Liver (tissue), 9 donors: ENCODE data around the gene SPRY2. TPM values are rescaled to one million over a fixed set of nuclear protein-coding genes. Genes with fewer than 3 reads are reported as not detected.

Source experiments
- DNase-seq: peaks from one replicate; pipeline ENCODE4 v3.0.0-alpha.2; 2017; ENCODE audit warnings: low spot score
- H3K27ac ChIP-seq, 2 donors: one replicate each; pipeline ENCODE4 v1.7.0; 2013; ENCODE audit warnings: inconsistent platforms in 2 of 2, low read length in 2 of 2, control low read depth in 1 of 2, low read depth in 1 of 2, mild to moderate bottlenecking in 1 of 2
- H3K27me3 ChIP-seq, 4 donors: one replicate each; pipeline versions ENCODE4 v1.6.1 to v1.7.0; 2013; ENCODE audit warnings: low read length in 3 of 4, inconsistent platforms in 1 of 4, mild to moderate bottlenecking in 1 of 4, moderate library complexity in 1 of 4; ENCODE audit not compliant: control insufficient read depth in 4 of 4, insufficient read depth in 4 of 4
- H3K36me3 ChIP-seq, 4 donors: one replicate each; pipeline versions ENCODE4 v1.6.1 to v1.7.0; 2013; ENCODE audit warnings: low read length in 3 of 4, mild to moderate bottlenecking in 3 of 4, low read depth in 1 of 4, moderate library complexity in 1 of 4; ENCODE audit not compliant: control insufficient read depth in 4 of 4, insufficient read depth in 3 of 4
- H3K4me1 ChIP-seq, 4 donors: one replicate each; pipeline versions ENCODE4 v1.6.1 to v1.7.0; 2013; ENCODE audit warnings: low read length in 3 of 4, mild to moderate bottlenecking in 3 of 4, moderate library complexity in 1 of 4; ENCODE audit not compliant: control insufficient read depth in 4 of 4, insufficient read depth in 4 of 4
- H3K4me3 ChIP-seq, 3 donors: one replicate each; pipeline versions ENCODE4 v1.6.1 to v1.7.0; 2013; ENCODE audit warnings: low read length in 3 of 3, control low read depth in 1 of 3, low read depth in 1 of 3, mild to moderate bottlenecking in 1 of 3
- H3K9ac ChIP-seq, 2 donors: one replicate each; pipeline ENCODE4 v1.7.0; 2013; ENCODE audit warnings: low read length in 2 of 2, mild to moderate bottlenecking in 2 of 2, moderate library complexity in 2 of 2, control low read depth in 1 of 2, low read depth in 1 of 2
- H3K9me3 ChIP-seq, 4 donors: one replicate each; pipeline versions ENCODE4 v1.6.1 to v1.7.0; 2013; ENCODE audit warnings: low read length in 3 of 4; ENCODE audit not compliant: control insufficient read depth in 4 of 4
- EGR1 ChIP-seq, 2 donors: IDR thresholded peaks; 2 replicates each; pipeline ENCODE4 v1.6.1; 2016 to 2018; ENCODE audit warnings: antibody characterized with exemption in 2 of 2, low read depth in 2 of 2
- FOXA2 ChIP-seq: IDR thresholded peaks from 2 replicates; pipeline ENCODE4 v1.6.1; 2016; ENCODE audit warnings: antibody characterized with exemption
- GABPA ChIP-seq, 2 donors: IDR thresholded peaks in 1 of 2; conservative IDR thresholded peaks in 1 of 2; 2 replicates each; pipeline ENCODE4 v1.6.1; 2016; ENCODE audit warnings: antibody characterized with exemption in 2 of 2, mild to moderate bottlenecking in 1 of 2, moderate library complexity in 1 of 2
- HNF4A ChIP-seq, 2 donors: conservative IDR thresholded peaks; 2 replicates each; pipeline ENCODE4 v1.6.1; 2016; ENCODE audit warnings: antibody characterized with exemption in 2 of 2, mild to moderate bottlenecking in 2 of 2
- HNF4G ChIP-seq: IDR thresholded peaks from 2 replicates; pipeline ENCODE4 v1.6.1; 2016; ENCODE audit warnings: antibody characterized with exemption
- JUND ChIP-seq, 2 donors: IDR thresholded peaks; 2 replicates each; pipeline ENCODE4 v1.6.1; 2016; ENCODE audit warnings: antibody characterized with exemption in 2 of 2
- NR2F2 ChIP-seq: IDR thresholded peaks from 2 replicates; pipeline ENCODE4 v1.6.1; 2016; ENCODE audit warnings: antibody characterized with exemption
- RAD21 ChIP-seq, 2 donors: IDR thresholded peaks; 2 replicates each; pipeline ENCODE4 v1.6.1; 2016; ENCODE audit warnings: antibody characterized with exemption in 2 of 2, mild to moderate bottlenecking in 2 of 2
- RXRA ChIP-seq, 2 donors: IDR thresholded peaks; 2 replicates each; pipeline ENCODE4 v1.6.1; 2017 to 2018; ENCODE audit warnings: antibody characterized with exemption in 2 of 2, mild to moderate bottlenecking in 1 of 2
- SP1 ChIP-seq: IDR thresholded peaks from 2 replicates; pipeline ENCODE4 v1.6.1; 2018; ENCODE audit warnings: antibody characterized with exemption, mild to moderate bottlenecking
- TAF1 ChIP-seq: conservative IDR thresholded peaks from 2 replicates; pipeline ENCODE4 v1.6.1; 2016; ENCODE audit warnings: antibody characterized with exemption, mild to moderate bottlenecking
- YY1 ChIP-seq: IDR thresholded peaks from 2 replicates; pipeline ENCODE4 v1.6.1; 2016; ENCODE audit warnings: antibody characterized with exemption, mild to moderate bottlenecking
- ZBTB33 ChIP-seq: IDR thresholded peaks from 2 replicates; pipeline ENCODE4 v1.6.1; 2016; ENCODE audit warnings: antibody characterized with exemption
- WGBS: extraction: QIAGEN DNeasy Blood & Tissue Kit; methylation state at CpG from one replicate; pipeline ENCODE4 v1.1.7; 2013; 5-methylcytosine and 5-hydroxymethylcytosine counted together
- polyA plus RNA-seq, 2 donors: library from polyadenylated mRNA; stranded (reverse) in 1 of 2; unstranded in 1 of 2; fragments of 200-250 nt in 1 of 2; fragments of >200 nt in 1 of 2; fragmentation: Nextera tagmentation in 1 of 2; extraction: Ambion mirVana in 1 of 2; gene quantifications; one replicate each; pipeline versions ENCODE4 v1.2.1 to v1.2.3, GENCODE V29; 2013 to 2015
- total RNA-seq, 2 donors: library from RNA; depleted of rRNA; stranded (reverse); fragments of >200 nt; gene quantifications; one replicate each; pipeline ENCODE4 v1.2.3, GENCODE V29; 2014
- TF ChIP-seq, protein P1 (sequence below): IDR thresholded peaks from 2 replicates; pipeline ENCODE4 v1.6.1; 2016; ENCODE audit warnings: antibody characterized with exemption, mild to moderate bottlenecking
- TF ChIP-seq, protein P2 (sequence below): IDR thresholded peaks from 2 replicates; pipeline ENCODE4 v1.6.1; 2016; ENCODE audit warnings: antibody characterized with exemption
- TF ChIP-seq, protein P3 (sequence below): IDR thresholded peaks from 2 replicates; pipeline ENCODE4 v1.6.1; 2016; ENCODE audit warnings: antibody characterized with exemption
- TF ChIP-seq, protein P4 (sequence below): fragments of 150-350 bp; IDR thresholded peaks from 2 replicates; pipeline ENCODE4 v1.5.1; 2017; ENCODE audit warnings: improper control_type of control experiment, low read depth, low read length; ENCODE audit not compliant: missing input control
- donor health status: healthy.
- donor health status: healthy.
- donor health status: healthy.
- donor health status: healthy.
- donor health status: healthy.

SPRY2 gene
- total and polyA plus RNA-seq, 4 donors: 4.8 to 20.1 (median 9.1) TPM

DNA sequence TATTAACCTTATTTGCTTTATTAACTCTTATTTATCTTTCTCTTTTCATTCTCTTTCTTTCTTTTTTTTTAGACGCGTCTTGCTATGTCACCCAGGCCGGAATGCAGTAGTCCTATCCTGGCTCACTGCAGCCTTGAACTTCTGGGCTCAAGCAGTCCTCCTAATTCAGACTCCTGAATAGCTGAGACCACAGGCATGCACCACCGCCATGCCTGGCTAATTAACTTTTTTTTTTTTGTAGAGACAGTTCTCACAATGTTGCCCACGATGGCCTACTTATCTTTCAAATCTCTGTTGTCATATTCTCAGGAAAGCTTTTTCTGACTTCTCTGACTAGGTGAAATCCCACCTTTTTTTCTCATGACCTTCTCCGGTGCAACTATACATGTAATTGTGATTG, 7.8 kb upstream of the SPRY2 start:
- Histone ChIP-seq H3K36me3 (no peaks in the 10 kb centered on the region), H3K9me3 (no peaks in the 10 kb centered on the region), H3K4me3 (no peak overlapping the region), H3K27me3 (no peaks in the 10 kb centered on the region), H3K4me1 (peaks cover 0 to 2% (median 0%) of the 10 kb centered on the region in 4 donors), H3K9ac (no peak overlapping the region), H3K27ac (no peak overlapping the region)
- no peak for DNase-seq
- TF ChIP-seq HNF4G (no peak), SP1 (no peak), JUND (IDR thresholded peaks at IDR 0.05) (no peak), FOXA2 (no peak), RAD21 (IDR thresholded peaks at IDR 0.05) (no peak), EGR1 (IDR thresholded peaks at IDR 0.05; ENCODE audit: low read depth in 2 of 2) (no peak), TAF1 (no peak)
- TF ChIP-seq, protein P1, sequence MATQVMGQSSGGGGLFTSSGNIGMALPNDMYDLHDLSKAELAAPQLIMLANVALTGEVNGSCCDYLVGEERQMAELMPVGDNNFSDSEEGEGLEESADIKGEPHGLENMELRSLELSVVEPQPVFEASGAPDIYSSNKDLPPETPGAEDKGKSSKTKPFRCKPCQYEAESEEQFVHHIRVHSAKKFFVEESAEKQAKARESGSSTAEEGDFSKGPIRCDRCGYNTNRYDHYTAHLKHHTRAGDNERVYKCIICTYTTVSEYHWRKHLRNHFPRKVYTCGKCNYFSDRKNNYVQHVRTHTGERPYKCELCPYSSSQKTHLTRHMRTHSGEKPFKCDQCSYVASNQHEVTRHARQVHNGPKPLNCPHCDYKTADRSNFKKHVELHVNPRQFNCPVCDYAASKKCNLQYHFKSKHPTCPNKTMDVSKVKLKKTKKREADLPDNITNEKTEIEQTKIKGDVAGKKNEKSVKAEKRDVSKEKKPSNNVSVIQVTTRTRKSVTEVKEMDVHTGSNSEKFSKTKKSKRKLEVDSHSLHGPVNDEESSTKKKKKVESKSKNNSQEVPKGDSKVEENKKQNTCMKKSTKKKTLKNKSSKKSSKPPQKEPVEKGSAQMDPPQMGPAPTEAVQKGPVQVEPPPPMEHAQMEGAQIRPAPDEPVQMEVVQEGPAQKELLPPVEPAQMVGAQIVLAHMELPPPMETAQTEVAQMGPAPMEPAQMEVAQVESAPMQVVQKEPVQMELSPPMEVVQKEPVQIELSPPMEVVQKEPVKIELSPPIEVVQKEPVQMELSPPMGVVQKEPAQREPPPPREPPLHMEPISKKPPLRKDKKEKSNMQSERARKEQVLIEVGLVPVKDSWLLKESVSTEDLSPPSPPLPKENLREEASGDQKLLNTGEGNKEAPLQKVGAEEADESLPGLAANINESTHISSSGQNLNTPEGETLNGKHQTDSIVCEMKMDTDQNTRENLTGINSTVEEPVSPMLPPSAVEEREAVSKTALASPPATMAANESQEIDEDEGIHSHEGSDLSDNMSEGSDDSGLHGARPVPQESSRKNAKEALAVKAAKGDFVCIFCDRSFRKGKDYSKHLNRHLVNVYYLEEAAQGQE: no peak
- TF ChIP-seq, protein P2, sequence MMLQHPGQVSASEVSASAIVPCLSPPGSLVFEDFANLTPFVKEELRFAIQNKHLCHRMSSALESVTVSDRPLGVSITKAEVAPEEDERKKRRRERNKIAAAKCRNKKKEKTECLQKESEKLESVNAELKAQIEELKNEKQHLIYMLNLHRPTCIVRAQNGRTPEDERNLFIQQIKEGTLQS: no peak
- WGBS: 95% methylated on average over 6 of the region's 6 CpGs

GRCh38 chr13:80348314-80348713, 7.4 kb upstream of the SPRY2 start:
- no peaks in the 10 kb centered on the region for H3K36me3 ChIP-seq
- H3K4me3 ChIP-seq: no peak overlapping the region
- DNase-seq: no peak
- H3K4me1 ChIP-seq: peaks cover 0 to 4% (median 2%) of the 10 kb centered on the region in 4 donors
- H3K27me3 ChIP-seq: no peaks in the 10 kb centered on the region
- no peaks in the 10 kb centered on the region for H3K9me3 ChIP-seq
- no peak for TF ChIP-seq YY1
- TF ChIP-seq EGR1 (IDR thresholded peaks at IDR 0.05; ENCODE audit: low read depth in 2 of 2): no peak
- no peak for TF ChIP-seq HNF4G
- no peak for TF ChIP-seq RXRA (IDR thresholded peaks at IDR 0.05)
- TF ChIP-seq, protein P3, sequence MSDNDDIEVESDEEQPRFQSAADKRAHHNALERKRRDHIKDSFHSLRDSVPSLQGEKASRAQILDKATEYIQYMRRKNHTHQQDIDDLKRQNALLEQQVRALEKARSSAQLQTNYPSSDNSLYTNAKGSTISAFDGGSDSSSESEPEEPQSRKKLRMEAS: no peak
- TF ChIP-seq NR2F2: no peak
- TF ChIP-seq FOXA2: no peak
- no peak for TF ChIP-seq SP1
- no peak for TF ChIP-seq GABPA (IDR thresholded peaks at IDR 0.05 in 1 of 2, conservative IDR thresholded peaks at IDR 0.05 in 1 of 2)
- no peak for TF ChIP-seq RAD21 (IDR thresholded peaks at IDR 0.05)
- no peak for TF ChIP-seq JUND (IDR thresholded peaks at IDR 0.05)
- no peak for TF ChIP-seq TAF1
- no peak for TF ChIP-seq HNF4A (conservative IDR thresholded peaks at IDR 0.05)
- no peak for TF ChIP-seq ZBTB33
- TF ChIP-seq, protein P4, sequence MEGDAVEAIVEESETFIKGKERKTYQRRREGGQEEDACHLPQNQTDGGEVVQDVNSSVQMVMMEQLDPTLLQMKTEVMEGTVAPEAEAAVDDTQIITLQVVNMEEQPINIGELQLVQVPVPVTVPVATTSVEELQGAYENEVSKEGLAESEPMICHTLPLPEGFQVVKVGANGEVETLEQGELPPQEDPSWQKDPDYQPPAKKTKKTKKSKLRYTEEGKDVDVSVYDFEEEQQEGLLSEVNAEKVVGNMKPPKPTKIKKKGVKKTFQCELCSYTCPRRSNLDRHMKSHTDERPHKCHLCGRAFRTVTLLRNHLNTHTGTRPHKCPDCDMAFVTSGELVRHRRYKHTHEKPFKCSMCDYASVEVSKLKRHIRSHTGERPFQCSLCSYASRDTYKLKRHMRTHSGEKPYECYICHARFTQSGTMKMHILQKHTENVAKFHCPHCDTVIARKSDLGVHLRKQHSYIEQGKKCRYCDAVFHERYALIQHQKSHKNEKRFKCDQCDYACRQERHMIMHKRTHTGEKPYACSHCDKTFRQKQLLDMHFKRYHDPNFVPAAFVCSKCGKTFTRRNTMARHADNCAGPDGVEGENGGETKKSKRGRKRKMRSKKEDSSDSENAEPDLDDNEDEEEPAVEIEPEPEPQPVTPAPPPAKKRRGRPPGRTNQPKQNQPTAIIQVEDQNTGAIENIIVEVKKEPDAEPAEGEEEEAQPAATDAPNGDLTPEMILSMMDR: no peak
- TF ChIP-seq, protein P1: no peak
- H3K27ac ChIP-seq: no peak overlapping the region
- no peak overlapping the region for H3K9ac ChIP-seq
